Natural killer cell (primary cell): Measurements from ENCODE around the gene SH3PXD2A. TPM values are rescaled to one million over a fixed set of nuclear protein-coding genes. Genes with fewer than 3 reads are reported as not detected.

Experiments
- ATAC-seq, 3 donors: fragments of 150-1000 bp in 2 of 3; fragments of 200-7000 bp in 1 of 3; cut with Tn5 transposase; 1 replicate in 1 of 3; 2 replicates in 2 of 3; pipeline ENCODE4 v1.10.0; 2021; ENCODE audit warnings: mild to moderate bottlenecking in 2 of 3, moderate library complexity in 2 of 3
- DNase-seq, 2 donors: peaks; one replicate each; pipeline versions ENCODE4 v3.0.0 to v3.0.0-alpha.2; 2013 to 2021; ENCODE audit warnings: mixed read lengths in 1 of 2
- H3K27ac ChIP-seq: one replicate; pipeline ENCODE4 v1.5.1; 2013; ENCODE audit warnings: mild to moderate bottlenecking, low read length
- H3K27me3 ChIP-seq: one replicate; pipeline ENCODE4 v1.6.1; 2013; ENCODE audit warnings: low read length; ENCODE audit not compliant: control insufficient read depth, insufficient read depth
- H3K36me3 ChIP-seq: one replicate; pipeline ENCODE4 v1.6.1; 2013; ENCODE audit warnings: low read length; ENCODE audit not compliant: control insufficient read depth, insufficient read depth
- H3K4me1 ChIP-seq: one replicate; pipeline ENCODE4 v1.6.1; 2013; ENCODE audit warnings: low read length; ENCODE audit not compliant: control insufficient read depth, insufficient read depth
- H3K4me3 ChIP-seq: one replicate; pipeline ENCODE4 v1.5.1; 2013; ENCODE audit warnings: low read length
- H3K9me3 ChIP-seq: one replicate; pipeline ENCODE4 v1.6.1; 2013; ENCODE audit warnings: low read length; ENCODE audit not compliant: control insufficient read depth, insufficient read depth
- H3K27ac Mint-ChIP-seq, 2 donors: one replicate each; pipeline ENCODE4 v1.8.0; 2022; ENCODE audit warnings: mild to moderate bottlenecking in 2 of 2, mixed read lengths in 2 of 2, moderate library complexity in 1 of 2
- H3K27me3 Mint-ChIP-seq, 2 donors: one replicate each; pipeline ENCODE4 v1.8.0; 2022; ENCODE audit warnings: low read depth in 2 of 2, mixed read lengths in 2 of 2
- H3K36me3 Mint-ChIP-seq: one replicate; pipeline ENCODE4 v1.8.0; 2022; ENCODE audit warnings: mixed read lengths
- H3K4me1 Mint-ChIP-seq, 2 donors: one replicate each; pipeline ENCODE4 v1.8.0; 2022; ENCODE audit warnings: mixed read lengths in 2 of 2
- H3K4me3 Mint-ChIP-seq: one replicate; pipeline ENCODE4 v1.8.0; 2022; ENCODE audit warnings: mild to moderate bottlenecking, moderate library complexity, mixed read lengths
- H3K9me3 Mint-ChIP-seq, 2 donors: one replicate each; pipeline ENCODE4 v1.8.0; 2022; ENCODE audit warnings: mixed read lengths in 2 of 2
- CTCF ChIP-seq: fragments of 200-600 bp; IDR thresholded peaks from one replicate; pipeline ENCODE4 v1.8.0; 2022; ENCODE audit warnings: antibody characterized with exemption
- WGBS: methylation state at CpG from one replicate; pipeline ENCODE4 v1.1.7; 2013; ENCODE audit warnings: missing lambda C conversion rate; ENCODE audit not compliant: insufficient coverage; 5-methylcytosine and 5-hydroxymethylcytosine counted together
- intact Hi-C: fragments of 100-400 bp; cut with micrococcal nuclease; formaldehyde crosslinking; loops from one replicate; pipeline ENCODE4 v1.14.2; 2022
- total RNA-seq, 4 donors: library from RNA; stranded (reverse); fragments of 120-200 nt in 1 of 4; gene quantifications; one replicate each; pipeline versions ENCODE4 v1.2.3 to v1.2.4, GENCODE V29; 2013 to 2022

SH3PXD2A gene
- total RNA-seq: 1 to 10 TPM; 3.3 to 7.0 (median 4.9) TPM
- 2.5 TPM for total RNA-seq (2013)

- Histone ChIP-seq H3K27ac (no peak within 1 kb of the TSS), H3K27me3 (peaks cover 21% of the 10 kb centered on the region), H3K4me3 (no peak within 1 kb of the TSS), H3K36me3 (no peaks in the 10 kb centered on the region), H3K4me1 (peaks cover 16% of the 10 kb centered on the region), H3K9me3 (no peaks in the 10 kb centered on the region)
- WGBS: under 1% methylated on average over 54 of the region's 54 CpGs
- peak in 2 of 3 donors; percentile 31 to 55 for ATAC-seq
- H3K4me1 Mint-ChIP-seq: peaks cover 6 to 20% of the 10 kb centered on the region in 2 donors
- intact Hi-C loops: no loop called here
- TF ChIP-seq CTCF: no peak
- no peaks in the 10 kb centered on the region for H3K9me3 Mint-ChIP-seq
- H3K4me3 Mint-ChIP-seq: peak within 1 kb of the TSS; percentile 86
- H3K36me3 Mint-ChIP-seq: no peaks in the 10 kb centered on the region
- DNase-seq: peak in 1 of 2 donors; percentile 43
- peaks cover 37 to 41% of the 10 kb centered on the region in 2 donors for H3K27me3 Mint-ChIP-seq
- H3K27ac Mint-ChIP-seq: no peak within 1 kb of the TSS
Observed at GRCh38 chr10:103855424-103855823, at the start of gene SH3PXD2A. Gene SH3PXD2A (minus strand): TSS chr10:103855576. CDS start chr10:103855266, 310 bp downstream.

GRCh38 chr10:103901299-103901698 lies 45.9 kb upstream of the SH3PXD2A start:
- DNase-seq: peak in 1 of 2 donors; percentile 41
- no peaks in the 10 kb centered on the region for H3K9me3 ChIP-seq
- H3K4me3 ChIP-seq: no peak overlapping the region
- H3K4me3 Mint-ChIP-seq: peak overlapping the region; percentile 66
- no peaks in the 10 kb centered on the region for H3K9me3 Mint-ChIP-seq
- TF ChIP-seq CTCF: no peak
- peak; percentile 64 to 86 (median 76) for ATAC-seq
- H3K27ac Mint-ChIP-seq: peak overlapping the region; percentile 33 to 68
- intact Hi-C loops: no loop called here
- peaks cover 70% of the 10 kb centered on the region for H3K36me3 ChIP-seq
- H3K27ac ChIP-seq: peak overlapping the region; percentile 44
- peaks cover 24 to 38% of the 10 kb centered on the region in 2 donors for H3K4me1 Mint-ChIP-seq
- H3K36me3 Mint-ChIP-seq: peaks cover 18% of the 10 kb centered on the region
- peaks cover 11% of the 10 kb centered on the region for H3K4me1 ChIP-seq
- H3K27me3 ChIP-seq: no peaks in the 10 kb centered on the region
- no peaks in the 10 kb centered on the region for H3K27me3 Mint-ChIP-seq
- 52% methylated on average over 3 of the region's 5 CpGs for WGBS

GRCh38 chr10:103899312-103899711 lies 43.9 kb upstream of the SH3PXD2A start:
- Histone ChIP-seq H3K27ac (no peak overlapping the region), H3K4me3 (no peak overlapping the region), H3K36me3 (peaks cover 72% of the 10 kb centered on the region), H3K27me3 (no peaks in the 10 kb centered on the region), H3K9me3 (no peaks in the 10 kb centered on the region), H3K4me1 (peaks cover 6% of the 10 kb centered on the region)
- WGBS: 96% methylated on average over 5 of the region's 5 CpGs
- peaks cover 35 to 43% of the 10 kb centered on the region in 2 donors for H3K4me1 Mint-ChIP-seq
- no peak overlapping the region for H3K27ac Mint-ChIP-seq
- intact Hi-C loops: no loop called here
- DNase-seq (no peak), ATAC-seq (no peak)
- no peak for TF ChIP-seq CTCF
- H3K9me3 Mint-ChIP-seq: no peaks in the 10 kb centered on the region
- no peak overlapping the region for H3K4me3 Mint-ChIP-seq
- peaks cover 26% of the 10 kb centered on the region for H3K36me3 Mint-ChIP-seq
- H3K27me3 Mint-ChIP-seq: no peaks in the 10 kb centered on the region

GRCh38 chr10:103897241-103897774 lies 41.9 kb upstream of the SH3PXD2A start:
- Mint-ChIP-seq H3K4me1 (peaks cover 44 to 50% of the 10 kb centered on the region in 2 donors), H3K9me3 (no peaks in the 10 kb centered on the region), H3K27ac (peak overlapping the region in 1 of 2 donors; percentile 44), H3K36me3 (peaks cover 26% of the 10 kb centered on the region), H3K27me3 (no peaks in the 10 kb centered on the region), H3K4me3 (no peak overlapping the region)
- Histone ChIP-seq H3K27me3 (no peaks in the 10 kb centered on the region), H3K9me3 (no peaks in the 10 kb centered on the region), H3K27ac (no peak overlapping the region), H3K36me3 (peaks cover 69% of the 10 kb centered on the region), H3K4me1 (peaks cover 6% of the 10 kb centered on the region), H3K4me3 (no peak overlapping the region)
- intact Hi-C loops: no loop called here
- no peak for DNase-seq
- 93% methylated on average over 7 of the region's 7 CpGs for WGBS
- TF ChIP-seq CTCF: no peak
- no peak for ATAC-seq
